ENCODE data around the gene TMEM120B. TPM values are rescaled to one million over a fixed set of nuclear protein-coding genes. Genes with fewer than 3 reads are reported as not detected.

The TMEM120B gene
- total RNA-seq, 1 donor = 8.3 TPM

GRCh38 chr12:121762269-121762668 is 49.7 kb downstream of the TMEM120B start:
- Histone ChIP-seq H3K4me3 (ENCODE audit: insufficient read depth, low read length) (no peak overlapping the region), H2AFZ (ENCODE audit: low read length) (no peak overlapping the region), H3K79me2 (ENCODE audit: insufficient read depth, low read length) (no peaks in the 10 kb centered on the region), H3K9me3 (ENCODE audit: low read depth, low read length) (no peaks in the 10 kb centered on the region), H3K4me2 (ENCODE audit: insufficient read depth, low read length) (no peak overlapping the region), H3K4me1 (ENCODE audit: insufficient read depth, low read length) (peaks cover 17% of the 10 kb centered on the region), H3K36me3 (ENCODE audit: insufficient read depth, low read length) (peaks cover 2% of the 10 kb centered on the region), H4K20me1 (ENCODE audit: insufficient read depth, low read length) (peaks cover 3% of the 10 kb centered on the region), H3K27me3 (ENCODE audit: insufficient read depth, low read length) (no peaks in the 10 kb centered on the region), H3K27ac (ENCODE audit: low read depth, low read length) (no peak overlapping the region)
- TF ChIP-seq CTCF (IDR thresholded peaks at IDR 0.05; ENCODE audit: extremely low read depth, low read depth, low read length) = no peak
- peak; percentile 75 for DNase-seq (ENCODE audit: insufficient read length, low spot score, missing footprints)

GRCh38 chr12:121764808-121765207 is 52.3 kb downstream of the TMEM120B start:
- no peak overlapping the region for H3K27ac ChIP-seq (ENCODE audit: low read depth, low read length)
- H3K36me3 ChIP-seq (ENCODE audit: insufficient read depth, low read length) = peaks cover 2% of the 10 kb centered on the region
- no peak overlapping the region for H2AFZ ChIP-seq (ENCODE audit: low read length)
- H3K4me2 ChIP-seq (ENCODE audit: insufficient read depth, low read length) = no peak overlapping the region
- H3K9me3 ChIP-seq (ENCODE audit: low read depth, low read length) = no peaks in the 10 kb centered on the region
- peaks cover 9% of the 10 kb centered on the region for H4K20me1 ChIP-seq (ENCODE audit: insufficient read depth, low read length)
- no peak for DNase-seq (ENCODE audit: insufficient read length, low spot score, missing footprints)
- no peaks in the 10 kb centered on the region for H3K27me3 ChIP-seq (ENCODE audit: insufficient read depth, low read length)
- no peaks in the 10 kb centered on the region for H3K79me2 ChIP-seq (ENCODE audit: insufficient read depth, low read length)
- H3K4me1 ChIP-seq (ENCODE audit: insufficient read depth, low read length) = peaks cover 30% of the 10 kb centered on the region
- TF ChIP-seq CTCF (IDR thresholded peaks at IDR 0.05; ENCODE audit: extremely low read depth, low read depth, low read length) = no peak
- H3K4me3 ChIP-seq (ENCODE audit: insufficient read depth, low read length) = no peak overlapping the region

DNA sequence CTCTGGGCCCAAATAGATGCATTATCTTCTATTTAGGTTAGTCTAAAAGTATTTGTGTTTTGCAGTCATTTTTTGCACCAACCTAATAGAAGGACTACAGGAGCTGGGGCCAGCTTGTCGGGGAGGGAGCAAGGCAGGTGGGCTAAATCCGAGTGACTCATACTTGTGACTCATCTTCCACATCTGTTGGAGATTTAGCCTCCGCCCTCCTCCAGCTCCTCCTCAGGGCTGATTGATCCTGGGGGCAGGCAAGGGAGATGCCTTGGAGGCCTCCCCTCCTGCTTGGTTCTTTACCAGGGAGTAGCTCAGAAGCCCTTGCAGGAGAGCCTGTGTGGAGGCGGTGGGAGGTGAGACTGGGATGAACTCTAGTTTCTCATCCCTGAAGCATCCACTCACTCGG is 53.0 kb downstream of the TMEM120B start:
- no peak for TF ChIP-seq CTCF (IDR thresholded peaks at IDR 0.05; ENCODE audit: extremely low read depth, low read depth, low read length)
- Histone ChIP-seq H3K4me1 (ENCODE audit: insufficient read depth, low read length) (peaks cover 30% of the 10 kb centered on the region), H3K79me2 (ENCODE audit: insufficient read depth, low read length) (no peaks in the 10 kb centered on the region), H3K36me3 (ENCODE audit: insufficient read depth, low read length) (peaks cover 2% of the 10 kb centered on the region), H3K9me3 (ENCODE audit: low read depth, low read length) (no peaks in the 10 kb centered on the region), H3K27ac (ENCODE audit: low read depth, low read length) (no peak overlapping the region), H4K20me1 (ENCODE audit: insufficient read depth, low read length) (peaks cover 9% of the 10 kb centered on the region), H2AFZ (ENCODE audit: low read length) (no peak overlapping the region), H3K4me2 (ENCODE audit: insufficient read depth, low read length) (no peak overlapping the region), H3K27me3 (ENCODE audit: insufficient read depth, low read length) (no peaks in the 10 kb centered on the region), H3K4me3 (ENCODE audit: insufficient read depth, low read length) (no peak overlapping the region)
- DNase-seq (ENCODE audit: insufficient read length, low spot score, missing footprints) = peak; percentile 92

- Histone ChIP-seq H3K4me3 (ENCODE audit: insufficient read depth, low read length) (no peak overlapping the region), H3K79me2 (ENCODE audit: insufficient read depth, low read length) (no peaks in the 10 kb centered on the region), H3K9me3 (ENCODE audit: low read depth, low read length) (no peaks in the 10 kb centered on the region), H3K4me2 (ENCODE audit: insufficient read depth, low read length) (no peak overlapping the region), H3K27ac (ENCODE audit: low read depth, low read length) (no peak overlapping the region), H3K36me3 (ENCODE audit: insufficient read depth, low read length) (peaks cover 2% of the 10 kb centered on the region), H4K20me1 (ENCODE audit: insufficient read depth, low read length) (peaks cover 9% of the 10 kb centered on the region), H2AFZ (ENCODE audit: low read length) (no peak overlapping the region), H3K27me3 (ENCODE audit: insufficient read depth, low read length) (no peaks in the 10 kb centered on the region), H3K4me1 (ENCODE audit: insufficient read depth, low read length) (peaks cover 30% of the 10 kb centered on the region)
- TF ChIP-seq CTCF (IDR thresholded peaks at IDR 0.05; ENCODE audit: extremely low read depth, low read depth, low read length) = no peak
- DNase-seq (ENCODE audit: insufficient read length, low spot score, missing footprints) = peak; percentile 89
These were observed 53.9 kb downstream of the TMEM120B start for GRCh38 chr12:121766290-121767039.

Data from osteoblast (primary cell).